Omental fat pad (tissue), 4 donors: ENCODE results near the gene PSMD1. TPM values are rescaled to one million over a fixed set of nuclear protein-coding genes. Genes with fewer than 3 reads are reported as not detected.

Source experiments
- ATAC-seq: fragments of 150-250 bp; one replicate; pipeline ENCODE4 v1.9.1; 2016; ENCODE audit warnings: mild to moderate bottlenecking, moderate library complexity; ENCODE audit not compliant: low FRiP score
- DNase-seq: peaks from one replicate; pipeline ENCODE4 v3.0.0-alpha.2; 2019; ENCODE audit warnings: low spot score
- CTCF ChIP-seq, 3 donors: fragments of 450-650 bp; IDR thresholded peaks; one replicate each; pipeline ENCODE4 v1.5.1; 2016 to 2017; ENCODE audit warnings: antibody characterized with exemption in 3 of 3, mild to moderate bottlenecking in 3 of 3, moderate library complexity in 2 of 3
- total RNA-seq, 4 donors: library from RNA; depleted of rRNA; stranded (reverse); fragments of >200 nt; gene quantifications; one replicate each; pipeline ENCODE4 v1.1.0, GENCODE V29; 2016

The PSMD1 gene
- total RNA-seq, 4 donors from 2014 or later, result 64.8 to 119 (median 74.1) TPM

DNA sequence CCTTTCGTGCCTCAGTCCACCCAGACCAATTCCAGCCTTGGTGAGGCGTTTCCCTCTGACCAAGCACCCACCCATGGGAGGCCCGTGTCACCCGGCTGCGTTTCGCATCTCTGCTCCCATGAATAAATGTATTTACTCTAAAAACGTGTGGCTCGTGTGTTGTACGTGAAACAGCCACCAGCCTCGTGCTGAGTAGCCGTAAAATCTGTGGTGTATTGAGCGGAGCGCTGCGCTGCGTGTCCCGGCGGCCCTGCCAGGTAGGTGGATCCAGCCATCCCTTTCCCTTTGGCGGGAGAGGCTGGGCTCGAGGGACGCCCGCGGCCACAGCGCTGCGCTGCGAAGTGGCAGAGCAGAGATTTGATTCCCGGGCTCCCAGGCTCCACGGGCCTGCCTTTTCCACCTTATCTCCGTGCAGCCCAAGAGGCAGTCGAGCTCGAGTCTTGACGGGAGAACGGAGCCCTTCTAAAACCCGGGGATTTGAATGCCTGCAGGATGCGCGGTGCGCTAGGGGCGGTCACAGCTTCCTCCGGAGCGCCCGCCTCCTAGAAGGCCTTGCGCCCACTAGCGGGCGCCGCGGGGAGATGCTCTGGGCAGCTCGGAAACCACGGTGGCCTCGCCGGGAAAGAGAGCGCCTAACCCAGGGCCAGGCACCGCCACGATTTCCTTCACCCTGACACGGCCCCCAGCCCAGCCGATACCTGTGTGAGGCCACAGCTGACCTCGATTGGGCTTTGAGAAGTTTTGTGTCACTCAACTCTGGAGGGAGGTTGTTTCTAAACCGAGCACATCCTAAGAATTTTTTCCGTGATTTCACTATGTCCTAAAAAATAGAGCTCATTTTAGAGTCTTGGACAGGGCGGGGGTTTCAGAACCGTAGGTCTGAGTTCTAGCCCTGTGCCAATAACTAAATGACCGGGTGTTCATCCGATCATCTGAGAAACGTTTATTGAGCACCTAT is 3.9 kb upstream of the PSMD1 start:
- ATAC-seq (peak; percentile 76), DNase-seq (peak; percentile 54)
- peak in 1 of 3 donors; percentile 6 for TF ChIP-seq CTCF (IDR thresholded peaks at IDR 0.05)

DNA sequence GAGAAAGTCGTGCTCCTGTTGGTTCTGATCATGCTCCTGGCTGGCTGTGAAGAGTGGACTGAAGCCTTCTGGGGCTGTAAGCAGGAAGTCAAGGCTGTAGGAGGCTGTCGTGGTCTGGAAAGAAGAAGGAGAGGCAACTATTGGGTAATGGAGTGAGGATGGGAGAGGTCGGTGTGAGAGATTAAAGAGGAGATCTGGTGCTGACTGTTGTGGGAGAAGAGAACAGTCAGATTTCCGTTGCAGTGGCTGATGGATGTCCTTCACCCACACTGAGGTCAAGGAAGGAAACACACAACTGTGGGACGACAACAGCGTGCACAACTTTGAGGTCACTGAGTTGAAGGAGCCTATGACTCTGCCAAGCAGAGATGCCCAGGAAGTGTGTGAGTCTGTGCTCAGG is 2.8 kb upstream of the PSMD1 start:
- ATAC-seq, result no peak
- DNase-seq, result no peak
- TF ChIP-seq CTCF (IDR thresholded peaks at IDR 0.05), result no peak

DNA sequence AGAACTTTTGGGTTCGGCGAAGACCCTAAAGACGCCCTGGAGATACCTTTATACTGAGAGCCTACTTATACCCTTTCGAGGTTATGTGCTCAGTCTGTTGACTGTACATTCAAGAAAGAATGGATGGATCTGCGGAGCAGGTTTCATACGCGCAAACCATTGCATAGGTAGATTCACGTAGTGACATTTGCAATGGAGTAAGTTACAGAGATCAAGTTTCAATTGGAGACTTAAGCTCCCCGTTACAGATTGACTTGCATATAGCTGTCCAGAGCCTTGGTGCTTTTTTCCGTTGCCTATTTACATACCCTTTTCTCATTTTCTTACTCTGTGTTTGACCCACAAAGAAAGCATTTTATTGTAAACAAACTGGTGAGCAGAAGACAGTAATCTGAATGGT is 923 bp downstream of the PSMD1 start:
- DNase-seq (no peak), ATAC-seq (no peak)
- no peak for TF ChIP-seq CTCF (IDR thresholded peaks at IDR 0.05)

- TF ChIP-seq CTCF (IDR thresholded peaks at IDR 0.05), result no peak
- DNase-seq (no peak), ATAC-seq (no peak)
Observed at GRCh38 chr2:231058761-231059550, 2.3 kb downstream of the PSMD1 start.

DNA sequence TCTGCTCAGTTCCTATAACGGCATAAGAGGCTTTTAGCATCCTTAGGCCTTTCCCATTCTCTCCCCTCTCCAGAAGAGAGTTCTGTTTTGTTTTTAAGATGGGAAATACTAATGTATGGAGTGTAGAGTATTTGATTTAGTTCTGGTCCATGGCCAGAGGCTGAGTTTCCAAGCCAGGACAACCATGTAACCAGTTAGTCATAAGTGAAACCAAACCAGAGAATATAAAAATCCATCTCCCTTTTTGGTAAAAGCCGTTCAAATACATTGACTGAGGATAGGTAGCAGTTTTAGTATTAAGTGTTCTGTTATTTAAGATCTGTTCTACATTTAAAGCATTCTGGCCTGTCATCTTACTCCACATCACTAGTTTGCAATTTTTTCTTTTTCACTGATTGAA is 3.1 kb downstream of the PSMD1 start:
- DNase-seq, result no peak
- no peak for ATAC-seq
- no peak for TF ChIP-seq CTCF (IDR thresholded peaks at IDR 0.05)

DNA sequence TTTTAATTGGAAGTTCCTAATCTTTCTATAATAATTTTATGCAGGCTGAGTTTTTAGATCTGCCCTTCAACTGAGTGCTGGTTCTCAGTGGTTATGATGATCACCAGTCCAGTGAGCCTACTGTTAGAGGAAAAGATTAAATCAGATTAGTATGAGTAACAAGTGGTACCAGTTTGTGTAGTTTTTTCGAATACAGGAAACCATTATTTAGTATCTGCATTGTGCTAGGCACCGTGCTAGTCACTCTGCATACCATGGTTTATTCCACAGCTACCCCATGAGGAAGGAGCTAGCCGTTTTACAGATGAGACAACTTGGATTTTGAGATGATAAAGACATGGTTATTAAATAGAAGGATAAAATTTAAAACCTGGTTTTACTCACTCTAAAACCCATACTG is 6.1 kb downstream of the PSMD1 start:
- DNase-seq (no peak), ATAC-seq (no peak)
- no peak for TF ChIP-seq CTCF (IDR thresholded peaks at IDR 0.05)
